OCI-LY3 (cell line): Measurements from ENCODE around the gene OPCML.

Experiments
- H2AFZ ChIP-seq: fragments of 200-600, 300-600 bp; shearing (Covaris generic); 2 replicates; pipeline ENCODE4 v1.6.0; 2014; ENCODE audit warnings: antibody characterized with exemption, low read depth, low read length
- H3K27ac ChIP-seq: fragments of 200-600, 300-600 bp; sonication (generic); 2 replicates; pipeline ENCODE4 v1.5.1; 2014; ENCODE audit warnings: mild to moderate bottlenecking, low read length, moderate library complexity, mixed read lengths
- H3K27me3 ChIP-seq: fragments of 200-600, 300-600 bp; sonication (generic); 2 replicates; pipeline ENCODE4 v1.6.1; 2014; ENCODE audit warnings: low read depth, low read length, mixed read lengths
- H3K36me3 ChIP-seq: fragments of 200-600, 300-600 bp; sonication (generic); replicated peaks from 2 replicates; pipeline ENCODE3; 2014; ENCODE audit warnings: low read depth, low read length, mixed read lengths
- H3K4me1 ChIP-seq: fragments of 300-600, 200-600 bp; sonication (generic); 2 replicates; pipeline ENCODE4 v1.6.1; 2014; ENCODE audit warnings: low read length, mixed read lengths
- H3K4me2 ChIP-seq: fragments of 200-600, 300-600 bp; sonication (generic); 2 replicates; pipeline ENCODE4 v1.6.1; 2014; ENCODE audit warnings: low read length, mixed read lengths
- H3K4me3 ChIP-seq: fragments of 300-600, 200-600 bp; sonication (generic); 2 replicates; pipeline ENCODE4 v1.5.1; 2014; ENCODE audit warnings: antibody characterized with exemption, mild to moderate bottlenecking, low read length, moderate library complexity
- H3K79me2 ChIP-seq: fragments of 300-600, 200-600 bp; shearing (Covaris generic); 2 replicates; pipeline ENCODE4 v1.6.1; 2014; ENCODE audit warnings: mild to moderate bottlenecking, low read length, mixed read lengths
- H3K9ac ChIP-seq: fragments of 300-600, 200-600 bp; shearing (Covaris generic); 2 replicates; pipeline ENCODE4 v1.6.0; 2014; ENCODE audit warnings: mild to moderate bottlenecking, low read length, moderate library complexity
- H3K9me3 ChIP-seq: fragments of 200-600, 300-600 bp; shearing (Covaris generic); 2 replicates; pipeline ENCODE4 v1.6.1; 2014; ENCODE audit warnings: low read length, mixed read lengths; ENCODE audit not compliant: insufficient read depth
- H4K20me1 ChIP-seq: fragments of 200-600, 300-600 bp; sonication (generic); 2 replicates; pipeline ENCODE4 v1.6.1; 2016; ENCODE audit warnings: low read length, mixed read lengths; ENCODE audit not compliant: insufficient read depth
- EZH2phosphoT487 ChIP-seq: fragments of 200-600 bp; shearing (Covaris generic); IDR thresholded peaks from 2 replicates; pipeline ENCODE4 v1.6.1; 2018; ENCODE audit warnings: antibody characterized with exemption, mixed run types, low read depth
- TF ChIP-seq, protein P1 (sequence below): fragments of 200-600, 300-600 bp; sonication (generic); IDR thresholded peaks from 2 replicates; pipeline ENCODE4 v1.5.1; 2014; ENCODE audit warnings: antibody characterized with exemption, low read length, low read depth

OPCML gene

GRCh38 chr11:132639986-132640385 lies 892.3 kb downstream of the OPCML start:
- no peak overlapping the region for H3K4me3 ChIP-seq
- no peaks in the 10 kb centered on the region for H3K9me3 ChIP-seq
- H3K79me2 ChIP-seq = no peaks in the 10 kb centered on the region
- TF ChIP-seq, protein P1, sequence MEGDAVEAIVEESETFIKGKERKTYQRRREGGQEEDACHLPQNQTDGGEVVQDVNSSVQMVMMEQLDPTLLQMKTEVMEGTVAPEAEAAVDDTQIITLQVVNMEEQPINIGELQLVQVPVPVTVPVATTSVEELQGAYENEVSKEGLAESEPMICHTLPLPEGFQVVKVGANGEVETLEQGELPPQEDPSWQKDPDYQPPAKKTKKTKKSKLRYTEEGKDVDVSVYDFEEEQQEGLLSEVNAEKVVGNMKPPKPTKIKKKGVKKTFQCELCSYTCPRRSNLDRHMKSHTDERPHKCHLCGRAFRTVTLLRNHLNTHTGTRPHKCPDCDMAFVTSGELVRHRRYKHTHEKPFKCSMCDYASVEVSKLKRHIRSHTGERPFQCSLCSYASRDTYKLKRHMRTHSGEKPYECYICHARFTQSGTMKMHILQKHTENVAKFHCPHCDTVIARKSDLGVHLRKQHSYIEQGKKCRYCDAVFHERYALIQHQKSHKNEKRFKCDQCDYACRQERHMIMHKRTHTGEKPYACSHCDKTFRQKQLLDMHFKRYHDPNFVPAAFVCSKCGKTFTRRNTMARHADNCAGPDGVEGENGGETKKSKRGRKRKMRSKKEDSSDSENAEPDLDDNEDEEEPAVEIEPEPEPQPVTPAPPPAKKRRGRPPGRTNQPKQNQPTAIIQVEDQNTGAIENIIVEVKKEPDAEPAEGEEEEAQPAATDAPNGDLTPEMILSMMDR = no peak
- no peak for TF ChIP-seq EZH2phosphoT487
- no peak overlapping the region for H3K27ac ChIP-seq
- H4K20me1 ChIP-seq = no peaks in the 10 kb centered on the region
- H3K27me3 ChIP-seq = no peaks in the 10 kb centered on the region
- H3K4me1 ChIP-seq = no peaks in the 10 kb centered on the region
- no peak overlapping the region for H3K9ac ChIP-seq
- no peak overlapping the region for H2AFZ ChIP-seq
- H3K36me3 ChIP-seq = no peaks in the 10 kb centered on the region
- no peak overlapping the region for H3K4me2 ChIP-seq

DNA sequence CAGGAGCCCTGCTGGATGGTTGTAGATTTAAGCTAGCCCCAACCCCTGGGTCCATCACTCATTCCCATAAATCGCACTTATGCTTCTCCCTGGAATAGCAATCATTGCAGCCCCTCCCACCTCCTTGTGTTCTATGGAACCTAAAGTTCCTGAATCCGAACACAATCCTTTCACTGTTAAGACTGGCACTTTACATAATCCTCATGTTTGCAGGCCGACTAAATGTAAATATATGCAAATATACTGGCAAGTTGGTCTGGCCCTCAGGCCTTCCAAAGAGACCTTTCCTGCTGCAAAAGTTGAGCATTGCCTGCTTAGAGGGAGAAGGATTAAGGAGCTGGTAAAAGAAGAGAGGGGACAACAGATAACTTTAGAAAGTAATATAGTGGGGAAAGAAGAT lies 892.9 kb downstream of the OPCML start:
- Histone ChIP-seq H3K4me2 (no peak overlapping the region), H3K36me3 (no peaks in the 10 kb centered on the region), H3K27ac (no peak overlapping the region), H3K4me1 (no peaks in the 10 kb centered on the region), H3K4me3 (no peak overlapping the region), H3K9me3 (no peaks in the 10 kb centered on the region), H2AFZ (no peak overlapping the region), H3K79me2 (no peaks in the 10 kb centered on the region), H3K27me3 (no peaks in the 10 kb centered on the region), H4K20me1 (no peaks in the 10 kb centered on the region), H3K9ac (no peak overlapping the region)
- no peak for TF ChIP-seq EZH2phosphoT487
- TF ChIP-seq, protein P1 = no peak

GRCh38 chr11:132638423-132638822 lies 893.9 kb downstream of the OPCML start:
- H3K9ac ChIP-seq = no peak overlapping the region

DNA sequence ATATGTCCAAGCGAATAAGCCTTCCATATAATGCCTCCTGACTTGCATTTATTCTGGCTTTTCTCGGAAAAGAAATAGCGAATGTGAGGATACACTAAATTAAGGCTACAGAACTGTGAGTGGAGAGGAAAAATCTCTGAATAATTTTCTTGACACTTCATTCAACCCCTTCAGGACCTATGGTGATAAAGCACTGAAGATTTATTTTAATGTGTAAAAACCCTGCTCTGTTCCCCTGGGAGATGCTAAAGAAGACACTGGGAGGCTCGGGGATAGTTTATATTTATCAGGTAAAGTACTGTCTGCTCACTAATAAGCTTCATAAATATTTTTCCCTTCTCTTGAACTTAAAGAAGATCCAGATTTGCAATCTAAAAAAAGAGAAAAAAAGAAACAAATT lies 895.8 kb downstream of the OPCML start:
- H3K79me2 ChIP-seq = no peaks in the 10 kb centered on the region
- H3K27me3 ChIP-seq = no peaks in the 10 kb centered on the region
- no peak overlapping the region for H3K9ac ChIP-seq
- no peaks in the 10 kb centered on the region for H3K9me3 ChIP-seq
- no peaks in the 10 kb centered on the region for H3K4me1 ChIP-seq
- H3K36me3 ChIP-seq = no peaks in the 10 kb centered on the region
- H3K4me3 ChIP-seq = no peak overlapping the region
- H3K4me2 ChIP-seq = no peak overlapping the region
- H3K27ac ChIP-seq = no peak overlapping the region
- no peaks in the 10 kb centered on the region for H4K20me1 ChIP-seq
- no peak overlapping the region for H2AFZ ChIP-seq
- TF ChIP-seq, protein P1 = no peak
- TF ChIP-seq EZH2phosphoT487 = no peak

More at GRCh38 chr11:132638423-132638822, 893.9 kb downstream of the OPCML start:
- Histone ChIP-seq H3K36me3 (no peaks in the 10 kb centered on the region), H2AFZ (no peak overlapping the region), H3K4me2 (no peak overlapping the region), H3K4me1 (no peaks in the 10 kb centered on the region), H3K27me3 (no peaks in the 10 kb centered on the region), H4K20me1 (no peaks in the 10 kb centered on the region), H3K4me3 (no peak overlapping the region), H3K79me2 (no peaks in the 10 kb centered on the region), H3K27ac (no peak overlapping the region), H3K9me3 (no peaks in the 10 kb centered on the region)
- TF ChIP-seq, protein P1 = no peak
- no peak for TF ChIP-seq EZH2phosphoT487
